GM21390 (cell line): ENCODE data around the gene INTS2.
"Not testable (repeated sequence)": the region's sequence is repeated elsewhere in the genome, so short reads cannot be mapped to it uniquely, and the experiment has no call there.

ENCODE experiments used
- ATAC-seq: cut with Tn5 transposase; IDR thresholded peaks from one replicate; pipeline ENCODE4 v1.9.1; 2021; ENCODE audit not compliant: unreplicated experiment

INTS2 gene

GRCh38 chr17:61927208-61928100, at the start of gene INTS2:
INTS2 (minus strand) TSS chr17:61927982; CDS start chr17:61926644, 1,338 bp downstream.
- ATAC-seq, result peak; percentile 69

GRCh38 chr17:61974115-61974514, 46.3 kb upstream of the INTS2 start:
- no peak for ATAC-seq

- ATAC-seq, result no peak
Measured at GRCh38 chr17:61972311-61972710, 44.5 kb upstream of the INTS2 start.

GRCh38 chr17:61970030-61970429, 42.2 kb upstream of the INTS2 start:
- ATAC-seq, result no peak

- no peak for ATAC-seq
Measured at GRCh38 chr17:61968757-61969156, 41.0 kb upstream of the INTS2 start.

GRCh38 chr17:61967729-61968128, 39.9 kb upstream of the INTS2 start:
- ATAC-seq, result no peak

GRCh38 chr17:61966191-61966590, 38.4 kb upstream of the INTS2 start:
- no peak for ATAC-seq

GRCh38 chr17:61955619-61956018, 27.8 kb upstream of the INTS2 start:
- no peak for ATAC-seq

- no peak for ATAC-seq
Measured at GRCh38 chr17:61947367-61948078, 19.7 kb upstream of the INTS2 start.

- no peak for ATAC-seq
Measured at GRCh38 chr17:61946359-61946758, 18.6 kb upstream of the INTS2 start.

GRCh38 chr17:61943117-61943516, 15.3 kb upstream of the INTS2 start:
- no peak for ATAC-seq

GRCh38 chr17:61942085-61942484, 14.3 kb upstream of the INTS2 start:
- ATAC-seq, result no peak

- ATAC-seq, result peak; percentile 14
Measured at GRCh38 chr17:61928101-61928436, 287 bp upstream of the INTS2 start.

- ATAC-seq, result no peak
Measured at GRCh38 chr17:61926826-61927207, 965 bp downstream of the INTS2 start.

GRCh38 chr17:61915162-61915561, 12.6 kb downstream of the INTS2 start:
- not testable (repeated sequence) for ATAC-seq

- no peak for ATAC-seq
Measured at GRCh38 chr17:61908292-61909037, 19.3 kb downstream of the INTS2 start.

- ATAC-seq, result no peak
Measured at GRCh38 chr17:61907361-61907760, 20.4 kb downstream of the INTS2 start.

- ATAC-seq, result peak; percentile 65
Measured at GRCh38 chr17:61904094-61904710, 23.6 kb downstream of the INTS2 start.

GRCh38 chr17:61903251-61903650, 24.5 kb downstream of the INTS2 start:
- ATAC-seq, result no peak

GRCh38 chr17:61897548-61898180, 30.1 kb downstream of the INTS2 start:
- ATAC-seq, result no peak

- ATAC-seq, result no peak
Measured at GRCh38 chr17:61895391-61895790, 32.4 kb downstream of the INTS2 start.
